Prostate gland (tissue), 2 donors: Measurements from ENCODE around the gene AOPEP. TPM values are rescaled to one million over a fixed set of nuclear protein-coding genes. Genes with fewer than 3 reads are reported as not detected.
A peak's percentile ranks its signal among the peaks of the same experiment; 100 is the strongest.

Experiments used
- DNase-seq: peaks from one replicate; pipeline ENCODE4 v3.0.0-alpha.2; 2019; ENCODE audit warnings: low spot score
- H3K27ac ChIP-seq, 2 donors: fragments of 200-600 bp; sonication (generic); 2 replicates each; pipeline ENCODE4 v1.5.1; 2017 to 2019
- H3K27me3 ChIP-seq: fragments of 200-600 bp; sonication (generic); replicated peaks from 2 replicates; pipeline ENCODE4 v1.5.1; 2019; ENCODE audit not compliant: insufficient read depth
- H3K36me3 ChIP-seq, 2 donors: fragments of 200-600 bp; sonication (generic); 1 replicate in 1 of 2; 2 replicates in 1 of 2; pipeline versions ENCODE4 v1.5.1 to v1.8.1; 2017 to 2019
- H3K4me1 ChIP-seq: fragments of 200-600 bp; sonication (generic); replicated peaks from 2 replicates; pipeline ENCODE4 v1.5.1; 2019
- H3K4me3 ChIP-seq, 2 donors: fragments of 200-600 bp; sonication (generic); 2 replicates each; pipeline ENCODE4 v1.5.1; 2017 to 2019
- H3K9me3 ChIP-seq: fragments of 200-600 bp; sonication (generic); 2 replicates; pipeline ENCODE4 v1.5.1; 2017
- CTCF ChIP-seq, 4 experiments: fragments of 200-600 bp in 2 of 4; fragments of 450-650 bp in 2 of 4; sonication (generic) in 2 of 4; IDR thresholded peaks; 1 replicate in 3 of 4; 2 replicates in 1 of 4; pipeline ENCODE4 v1.5.1; 2016 to 2019; ENCODE audit warnings: antibody characterized with exemption in 4 of 4, mild to moderate bottlenecking in 2 of 4, moderate library complexity in 2 of 4
- POLR2A ChIP-seq: fragments of 450-650 bp; IDR thresholded peaks from one replicate; pipeline ENCODE4 v1.6.1; 2016; ENCODE audit warnings: antibody characterized with exemption, mild to moderate bottlenecking
- POLR2AphosphoS5 ChIP-seq: sonication (generic); formaldehyde crosslinking; IDR thresholded peaks from one replicate; pipeline ENCODE4 v1.6.1; 2017; ENCODE audit warnings: antibody characterized with exemption
- WGBS: methylation state at CpG from one replicate; pipeline ENCODE4 v1.1.5; 2018; 5-methylcytosine and 5-hydroxymethylcytosine counted together
- intact Hi-C: fragments of 100-400 bp; cut with DNase I; formaldehyde crosslinking; loops from one replicate; pipeline ENCODE4 v1.14.2; 2022
- total RNA-seq, 2 donors: library from RNA; depleted of rRNA; stranded (reverse); fragments of >200 nt; gene quantifications; one replicate each; pipeline ENCODE4 v1.1.0, GENCODE V29; 2016

AOPEP gene
- total RNA-seq, 2 donors from 2014 or later = 107 to 188 TPM

DNA sequence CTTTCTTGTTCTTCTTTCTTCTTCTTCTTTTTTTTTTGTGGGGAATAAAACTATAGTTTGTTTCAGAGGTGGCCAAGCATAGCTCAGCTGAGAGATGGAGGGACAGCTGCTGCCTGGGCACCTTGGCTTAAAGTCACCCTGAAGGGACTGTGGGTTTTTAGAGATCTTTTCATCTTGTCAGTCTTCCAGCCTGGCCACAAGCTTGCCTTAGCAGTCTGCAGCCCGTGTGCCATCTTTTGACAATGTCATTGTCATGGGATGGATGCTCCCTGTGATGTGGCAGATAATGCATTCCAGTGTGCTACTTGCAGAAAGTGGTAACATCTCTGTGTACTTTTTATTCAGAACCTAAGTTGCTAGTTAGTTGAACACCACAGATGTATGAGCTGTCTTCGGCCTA lies 310.2 kb downstream of the AOPEP start:
- WGBS = 30% methylated on average over 2 of the region's 2 CpGs

DNA sequence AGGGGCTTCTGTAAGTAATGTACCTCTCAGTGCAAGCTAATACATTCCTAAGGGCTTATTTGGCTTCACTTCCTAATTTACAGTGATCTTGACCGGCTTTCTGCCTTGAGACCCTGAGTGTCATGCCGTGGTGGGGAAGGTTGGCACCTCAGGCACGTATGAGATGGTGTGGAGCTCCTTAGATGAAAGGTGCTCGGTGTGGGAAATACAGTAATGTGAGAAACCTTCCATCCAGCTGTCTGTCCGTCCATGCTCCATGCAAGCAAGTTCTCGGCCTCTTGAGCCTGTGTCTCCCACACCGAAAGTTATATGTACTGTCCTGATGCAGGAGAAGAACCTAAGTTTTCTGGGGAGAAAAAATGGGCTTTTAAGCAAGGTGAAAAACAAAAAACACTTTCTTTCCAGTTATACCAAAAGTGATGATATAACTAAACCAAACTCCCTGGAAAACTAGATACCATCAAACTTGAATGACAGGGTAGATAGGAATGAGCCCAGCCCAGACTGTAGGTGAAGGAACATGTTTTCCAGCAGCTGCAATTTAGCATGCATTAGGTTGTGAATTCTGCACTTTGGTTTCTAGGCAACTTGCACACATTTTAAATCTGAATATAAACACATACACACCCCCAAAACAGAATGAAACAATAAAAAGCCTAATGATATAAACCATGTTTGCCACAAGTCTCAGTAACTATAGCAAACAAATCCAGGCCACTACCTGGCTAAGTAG lies 311.5 kb downstream of the AOPEP start:
- Histone ChIP-seq H3K4me3 (no peak overlapping the region), H3K27ac (peak overlapping the region; percentile 11 to 31), H3K4me1 (peaks cover 10% of the 10 kb centered on the region), H3K9me3 (no peaks in the 10 kb centered on the region), H3K36me3 (no peaks in the 10 kb centered on the region), H3K27me3 (no peaks in the 10 kb centered on the region)
- TF ChIP-seq POLR2A (no peak), POLR2AphosphoS5 (no peak), CTCF (IDR thresholded peaks at IDR 0.05) (no peak)
- no peak for DNase-seq
- WGBS = 49% methylated on average over 7 of the region's 7 CpGs
- intact Hi-C loops = loop anchor here (10.0 kb wide), 1 partner anchor 47 kb away; no protein-coding TSS in a partner anchor

More for the DNA sequence above, 310.2 kb downstream of the AOPEP start:
- Histone ChIP-seq H3K27ac (peak overlapping the region in 1 of 2 donors; percentile 2), H3K27me3 (no peaks in the 10 kb centered on the region), H3K4me3 (no peak overlapping the region), H3K36me3 (no peaks in the 10 kb centered on the region), H3K4me1 (peaks cover 10% of the 10 kb centered on the region), H3K9me3 (no peaks in the 10 kb centered on the region)
- TF ChIP-seq POLR2AphosphoS5 = no peak
- no peak for TF ChIP-seq CTCF (IDR thresholded peaks at IDR 0.05)
- TF ChIP-seq POLR2A = no peak
- DNase-seq = no peak
- intact Hi-C loops = loop anchor here (10.0 kb wide), 1 partner anchor 48 kb away; no protein-coding TSS in a partner anchor

DNA sequence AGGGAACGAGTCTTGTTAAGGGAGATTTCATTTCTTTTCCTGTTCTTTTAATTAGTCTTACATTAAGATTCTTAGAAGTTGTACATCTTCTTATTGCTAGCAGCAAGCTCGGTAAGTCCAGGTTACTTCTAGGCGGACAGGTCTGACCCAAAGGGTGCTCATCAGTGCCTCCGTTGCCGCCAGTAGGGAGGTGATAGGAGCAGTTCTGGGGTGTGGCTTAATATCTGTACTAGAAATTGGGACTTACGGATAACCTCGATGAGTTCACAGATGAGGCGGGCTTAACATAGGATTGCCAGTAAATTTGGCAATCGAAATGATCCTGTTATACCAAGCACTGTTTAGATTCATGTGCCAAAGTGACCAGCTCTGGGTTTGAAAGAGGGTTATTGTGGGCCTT lies 312.2 kb downstream of the AOPEP start:
- no peak overlapping the region for H3K4me3 ChIP-seq
- H3K9me3 ChIP-seq = no peaks in the 10 kb centered on the region
- TF ChIP-seq POLR2A (no peak), POLR2AphosphoS5 (no peak), CTCF (IDR thresholded peaks at IDR 0.05) (no peak)
- 71% methylated on average over 9 of the region's 9 CpGs for WGBS
- peak overlapping the region in 1 of 2 donors; percentile 11 for H3K27ac ChIP-seq
- DNase-seq = no peak
- H3K27me3 ChIP-seq = no peaks in the 10 kb centered on the region
- H3K36me3 ChIP-seq = no peaks in the 10 kb centered on the region
- peaks cover 10% of the 10 kb centered on the region for H3K4me1 ChIP-seq
- intact Hi-C loops = loop anchor here (10.0 kb wide), 1 partner anchor 46 kb away; no protein-coding TSS in a partner anchor

DNA sequence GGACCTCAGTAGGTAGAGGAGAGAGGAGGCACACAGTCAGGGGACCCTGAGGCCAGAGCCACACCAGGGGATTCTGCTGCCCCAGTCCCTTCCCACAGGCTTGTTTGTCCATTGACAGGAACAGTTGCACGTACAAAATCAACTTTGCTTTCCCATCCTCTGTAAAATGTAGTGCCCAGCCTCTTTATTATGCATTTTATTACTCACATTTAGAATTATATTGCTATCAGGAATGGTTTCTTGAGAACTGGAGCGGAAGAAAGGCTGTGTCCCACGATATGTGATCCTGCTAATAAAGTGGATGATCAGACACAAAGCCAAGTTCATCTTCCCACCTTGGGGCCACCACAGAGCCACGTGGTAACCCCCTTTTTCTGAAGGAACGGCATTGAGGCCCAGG lies 313.6 kb downstream of the AOPEP start:
- TF ChIP-seq POLR2AphosphoS5 (peak; percentile 21), POLR2A (no peak), CTCF (IDR thresholded peaks at IDR 0.05) (no peak)
- no peak overlapping the region for H3K4me3 ChIP-seq
- no peaks in the 10 kb centered on the region for H3K27me3 ChIP-seq
- H3K4me1 ChIP-seq = peaks cover 10% of the 10 kb centered on the region
- DNase-seq = no peak
- WGBS = 19% methylated on average over 5 of the region's 5 CpGs
- intact Hi-C loops = loop anchor here (10.0 kb wide), 1 partner anchor 85 kb away; no protein-coding TSS in a partner anchor
- no peak overlapping the region for H3K27ac ChIP-seq
- no peaks in the 10 kb centered on the region for H3K36me3 ChIP-seq
- H3K9me3 ChIP-seq = no peaks in the 10 kb centered on the region

- peaks cover 6% of the 10 kb centered on the region for H3K4me1 ChIP-seq
These were observed 317.3 kb downstream of the AOPEP start for GRCh38 chr9:95043826-95044225.

More at GRCh38 chr9:95043826-95044225, 317.3 kb downstream of the AOPEP start:
- Histone ChIP-seq H3K4me3 (no peak overlapping the region), H3K9me3 (no peaks in the 10 kb centered on the region), H3K27me3 (no peaks in the 10 kb centered on the region), H3K27ac (peak overlapping the region; percentile 45 to 86), H3K36me3 (no peaks in the 10 kb centered on the region)
- no peak for DNase-seq
- intact Hi-C loops = loop anchor here (10.0 kb wide), 1 partner anchor 81 kb away; no protein-coding TSS in a partner anchor
- TF ChIP-seq POLR2AphosphoS5 (no peak), CTCF (IDR thresholded peaks at IDR 0.05) (no peak), POLR2A (no peak)
- 43% methylated on average over 5 of the region's 5 CpGs for WGBS
